Muscle of leg (tissue), 11 donors: Measurements from ENCODE around the gene DLG2. TPM values are rescaled to one million over a fixed set of nuclear protein-coding genes. Genes with fewer than 3 reads are reported as not detected.

ENCODE experiments used
- DNase-seq: peaks from one replicate; pipeline ENCODE4 v3.0.0; 2013
- H3K27ac ChIP-seq: one replicate; pipeline ENCODE4 v1.5.1; 2013; ENCODE audit warnings: mild to moderate bottlenecking, low read length, control low read depth
- H3K27me3 ChIP-seq: one replicate; pipeline ENCODE4 v1.6.1; 2013; ENCODE audit warnings: low read length; ENCODE audit not compliant: control insufficient read depth, insufficient read depth
- H3K36me3 ChIP-seq: one replicate; pipeline ENCODE4 v1.6.1; 2013; ENCODE audit warnings: low read length; ENCODE audit not compliant: control insufficient read depth, insufficient read depth
- H3K4me1 ChIP-seq: one replicate; pipeline ENCODE4 v1.6.1; 2013; ENCODE audit warnings: low read length; ENCODE audit not compliant: control insufficient read depth, insufficient read depth
- H3K4me3 ChIP-seq: one replicate; pipeline ENCODE4 v1.5.1; 2013; ENCODE audit warnings: low read length, control low read depth
- H3K9me3 ChIP-seq: replicated peaks from 2 replicates; pipeline ENCODE4 v1.6.1; 2013; ENCODE audit warnings: low read depth, low read length; ENCODE audit not compliant: control insufficient read depth
- WGBS: methylation state at CpG from one replicate; pipeline ENCODE4 v1.1.5; 2013; ENCODE audit warnings: missing lambda C conversion rate; ENCODE audit not compliant: insufficient coverage; 5-methylcytosine and 5-hydroxymethylcytosine counted together
- polyA plus RNA-seq, 8 donors: library from polyadenylated mRNA; unstranded; fragments of 120-200 nt; gene quantifications; one replicate each; pipeline versions ENCODE4 v1.2.1 to v1.2.3, GENCODE V29; 2013; ENCODE audit warnings: inconsistent platforms in 1 of 8, low replicate concordance in 1 of 8; ENCODE audit not compliant: insufficient read length in 8 of 8, insufficient read depth in 1 of 8
- total RNA-seq: library from RNA; stranded (reverse); fragments of 120-200 nt; gene quantifications from one replicate; pipeline ENCODE4 v1.2.4, GENCODE V29; 2013

Gene DLG2
- total and polyA plus RNA-seq, 9 donors, result 6.4 to 19.3 (median 11.0) TPM

- H3K4me1 ChIP-seq, result peaks cover 11% of the 10 kb centered on the region
- no peak for DNase-seq
- H3K27ac ChIP-seq, result no peak overlapping the region
- peaks cover 11% of the 10 kb centered on the region for H3K9me3 ChIP-seq
- no peaks in the 10 kb centered on the region for H3K27me3 ChIP-seq
- no peak overlapping the region for H3K4me3 ChIP-seq
- WGBS, result 84% methylated on average over 13 of the region's 15 CpGs
- no peaks in the 10 kb centered on the region for H3K36me3 ChIP-seq
Measured at GRCh38 chr11:85536438-85536837, 90.7 kb downstream of the DLG2 start.

DNA sequence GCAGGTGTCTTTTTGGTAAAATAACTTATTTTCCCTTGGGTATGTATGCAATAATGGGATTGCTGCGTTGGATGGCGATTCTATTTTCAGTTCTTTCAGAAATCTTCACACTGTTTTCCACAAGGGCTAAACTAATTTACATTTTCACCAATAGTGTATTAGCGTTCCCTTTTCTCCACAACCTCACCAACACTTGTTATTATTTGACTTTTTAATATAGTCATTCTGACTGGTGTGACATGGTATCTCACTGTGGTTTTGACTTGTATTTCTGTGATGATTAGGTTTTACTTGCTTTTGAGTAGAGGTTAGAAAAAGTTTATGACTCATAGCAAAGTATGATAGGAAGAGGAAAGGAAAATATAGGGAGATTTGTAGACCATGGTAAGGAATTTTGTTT is 92.3 kb downstream of the DLG2 start:
- Histone ChIP-seq H3K36me3 (no peaks in the 10 kb centered on the region), H3K27me3 (no peaks in the 10 kb centered on the region), H3K4me1 (peaks cover 2% of the 10 kb centered on the region), H3K9me3 (peaks cover 11% of the 10 kb centered on the region), H3K27ac (no peak overlapping the region), H3K4me3 (no peak overlapping the region)
- DNase-seq, result no peak
- no CpG with 5 or more reads among the region's 3 CpGs for WGBS

DNA sequence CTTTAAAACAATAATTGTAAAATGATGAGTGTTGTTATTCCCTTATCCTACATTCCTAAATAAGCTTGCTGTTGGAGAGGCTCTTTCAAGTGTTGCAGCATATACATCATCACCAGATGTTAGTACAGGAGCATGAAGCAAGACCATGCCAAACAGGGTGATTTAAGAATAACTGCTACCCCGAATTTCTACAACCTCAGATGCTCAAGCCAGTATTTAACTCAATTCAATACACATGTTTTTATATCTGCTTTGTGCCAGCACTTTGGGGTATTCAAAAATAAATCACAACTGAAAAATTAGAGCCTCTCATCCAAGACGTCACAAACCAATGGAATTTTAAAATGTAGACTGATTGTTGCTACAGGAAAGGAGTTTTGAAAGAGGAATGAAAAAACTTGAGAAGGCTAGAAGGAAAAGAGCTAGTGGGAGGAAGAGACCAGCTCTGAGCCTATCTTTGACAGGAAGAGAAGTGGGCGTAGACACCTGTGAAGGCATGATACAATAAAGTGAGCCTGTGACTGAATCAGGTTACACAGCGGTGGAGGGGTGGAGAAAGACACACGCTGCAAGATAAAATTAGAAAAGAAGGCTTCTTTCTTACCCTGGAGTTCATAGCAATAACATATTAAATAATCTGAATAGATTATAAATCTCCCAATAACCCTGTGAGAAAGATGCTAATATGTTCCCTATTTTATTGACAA is 95.8 kb downstream of the DLG2 start:
- H3K36me3 ChIP-seq, result no peaks in the 10 kb centered on the region
- H3K27me3 ChIP-seq, result no peaks in the 10 kb centered on the region
- peaks cover 4% of the 10 kb centered on the region for H3K9me3 ChIP-seq
- H3K4me3 ChIP-seq, result no peak overlapping the region
- no peak overlapping the region for H3K27ac ChIP-seq
- no peaks in the 10 kb centered on the region for H3K4me1 ChIP-seq
- WGBS, result 50% methylated on average over 1 of the region's 5 CpGs
- peak; percentile 56 for DNase-seq

DNA sequence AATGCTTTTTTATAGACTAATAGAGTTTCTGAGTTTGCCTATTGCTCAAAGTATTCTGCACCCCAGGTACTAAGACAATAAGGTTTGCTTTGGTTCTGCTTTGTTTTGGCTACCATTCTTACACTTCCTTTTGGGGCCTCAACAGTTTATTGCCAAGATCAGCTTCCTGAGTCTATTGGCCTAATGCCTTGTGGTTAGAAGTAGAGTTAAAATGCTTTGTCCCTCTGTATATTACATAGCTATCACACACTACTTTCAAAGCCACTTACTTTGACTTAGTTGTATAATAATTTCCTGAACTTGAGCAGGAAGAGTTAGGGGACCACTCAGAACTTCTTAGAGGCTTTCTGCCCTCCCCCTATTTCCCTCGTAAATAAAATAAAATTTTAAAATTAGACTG is 96.5 kb downstream of the DLG2 start:
- H3K9me3 ChIP-seq, result peaks cover 3% of the 10 kb centered on the region
- no CpG with 5 or more reads among the region's 1 CpG for WGBS
- H3K27me3 ChIP-seq, result no peaks in the 10 kb centered on the region
- H3K27ac ChIP-seq, result no peak overlapping the region
- H3K4me1 ChIP-seq, result no peaks in the 10 kb centered on the region
- H3K36me3 ChIP-seq, result no peaks in the 10 kb centered on the region
- H3K4me3 ChIP-seq, result no peak overlapping the region
- DNase-seq, result peak; percentile 60

GRCh38 chr11:85526564-85526963 is 100.6 kb downstream of the DLG2 start:
- H3K36me3 ChIP-seq, result no peaks in the 10 kb centered on the region
- H3K27ac ChIP-seq, result no peak overlapping the region
- no peaks in the 10 kb centered on the region for H3K27me3 ChIP-seq
- DNase-seq, result no peak
- no peaks in the 10 kb centered on the region for H3K4me1 ChIP-seq
- no peak overlapping the region for H3K4me3 ChIP-seq
- peaks cover 15% of the 10 kb centered on the region for H3K9me3 ChIP-seq

GRCh38 chr11:85525686-85526085 is 101.5 kb downstream of the DLG2 start:
- peak; percentile 8 for DNase-seq
- no peaks in the 10 kb centered on the region for H3K4me1 ChIP-seq
- H3K36me3 ChIP-seq, result no peaks in the 10 kb centered on the region

GRCh38 chr11:85517272-85517671 is 109.9 kb downstream of the DLG2 start:
- no peaks in the 10 kb centered on the region for H3K36me3 ChIP-seq
- no peak overlapping the region for H3K27ac ChIP-seq
- H3K27me3 ChIP-seq, result no peaks in the 10 kb centered on the region
- peaks cover 11% of the 10 kb centered on the region for H3K9me3 ChIP-seq
- H3K4me1 ChIP-seq, result no peaks in the 10 kb centered on the region
- H3K4me3 ChIP-seq, result no peak overlapping the region
- DNase-seq, result no peak

More at GRCh38 chr11:85525686-85526085, 101.5 kb downstream of the DLG2 start:
- Histone ChIP-seq H3K9me3 (peaks cover 15% of the 10 kb centered on the region), H3K4me3 (no peak overlapping the region), H3K27ac (no peak overlapping the region), H3K27me3 (no peaks in the 10 kb centered on the region)
- WGBS, result 44% methylated on average over 2 of the region's 3 CpGs

GRCh38 chr11:85495918-85496317 is 131.2 kb downstream of the DLG2 start:
- DNase-seq, result no peak
- no peaks in the 10 kb centered on the region for H3K4me1 ChIP-seq
- H3K27me3 ChIP-seq, result no peaks in the 10 kb centered on the region
- no peaks in the 10 kb centered on the region for H3K36me3 ChIP-seq
- H3K9me3 ChIP-seq, result no peaks in the 10 kb centered on the region
- WGBS, result 94% methylated on average over 4 of the region's 5 CpGs
- no peak overlapping the region for H3K4me3 ChIP-seq
- H3K27ac ChIP-seq, result no peak overlapping the region

- Histone ChIP-seq H3K4me3 (no peak overlapping the region), H3K27me3 (no peaks in the 10 kb centered on the region), H3K9me3 (no peaks in the 10 kb centered on the region), H3K27ac (no peak overlapping the region), H3K4me1 (no peaks in the 10 kb centered on the region), H3K36me3 (no peaks in the 10 kb centered on the region)
- WGBS, result no CpG with 5 or more reads among the region's 1 CpG
- no peak for DNase-seq
Measured at GRCh38 chr11:85494396-85494795, 132.7 kb downstream of the DLG2 start.

DNA sequence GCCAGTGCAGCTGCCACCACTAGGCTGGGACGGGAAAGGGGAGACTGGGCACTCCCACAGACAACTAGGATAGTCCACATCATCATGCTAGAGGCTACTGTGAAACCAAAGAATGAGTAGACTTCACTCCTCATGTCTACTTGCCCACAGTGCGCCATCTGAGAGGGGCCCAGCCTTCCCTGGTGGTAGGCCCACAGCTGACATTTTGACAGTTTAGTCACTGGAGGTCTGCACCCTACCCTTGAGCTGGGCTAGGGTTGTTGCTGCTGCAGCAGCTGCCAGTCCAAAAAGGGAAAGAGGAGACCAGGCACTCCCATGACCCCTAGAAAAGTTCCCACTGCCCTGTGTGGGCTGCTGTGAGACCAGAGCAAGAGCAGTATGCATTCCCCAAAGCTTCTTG is 141.2 kb downstream of the DLG2 start:
- 86% methylated on average over 2 of the region's 2 CpGs for WGBS
- Histone ChIP-seq H3K27me3 (no peaks in the 10 kb centered on the region), H3K4me3 (no peak overlapping the region), H3K4me1 (no peaks in the 10 kb centered on the region), H3K36me3 (no peaks in the 10 kb centered on the region), H3K9me3 (peaks cover 24% of the 10 kb centered on the region), H3K27ac (no peak overlapping the region)
- DNase-seq, result no peak

DNA sequence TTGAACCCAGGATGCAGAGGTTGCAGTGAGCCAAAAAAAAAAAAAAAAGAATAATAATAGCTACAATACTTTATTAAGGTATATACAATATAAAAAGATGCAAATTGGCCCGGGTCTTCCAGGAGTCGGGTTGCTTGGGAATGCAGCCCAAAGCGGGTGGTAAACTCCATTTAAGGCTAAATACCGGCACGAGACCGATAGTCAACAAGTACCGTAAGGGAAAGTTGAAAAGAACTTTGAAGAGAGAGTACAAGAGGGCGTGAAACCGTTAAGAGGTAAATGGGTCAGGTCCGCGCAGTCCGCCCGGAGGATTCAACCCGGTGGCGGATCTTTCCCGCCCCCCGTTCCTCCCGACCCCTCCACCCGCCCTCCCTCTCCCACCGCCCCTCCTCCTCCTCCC is 143.3 kb downstream of the DLG2 start:
- peak; percentile 35 for DNase-seq
- Histone ChIP-seq H3K4me1 (no peaks in the 10 kb centered on the region), H3K36me3 (no peaks in the 10 kb centered on the region), H3K27me3 (no peaks in the 10 kb centered on the region), H3K4me3 (no peak overlapping the region), H3K27ac (no peak overlapping the region), H3K9me3 (peaks cover 24% of the 10 kb centered on the region)
- WGBS, result 82% methylated on average over 5 of the region's 20 CpGs
